ENCODE measurements around the gene GLYR1. TPM values are rescaled to one million over a fixed set of nuclear protein-coding genes. Genes with fewer than 3 reads are reported as not detected.

Gene GLYR1
- total RNA-seq, 4 donors from 2014 or later: 86.0 to 129 (median 97.0) TPM

- no peak for ATAC-seq
- peaks cover 0 to 17% (median 0%) of the 10 kb centered on the region in 3 donors for H3K4me1 ChIP-seq
- H3K9me3 ChIP-seq: no peaks in the 10 kb centered on the region
- H3K36me3 ChIP-seq: peaks cover 0 to 100% of the 10 kb centered on the region in 2 donors
- no peak overlapping the region for H3K27ac ChIP-seq
- WGBS, 2 donors (ENCODE audit: low coverage in 1 of 2): 90 to 96% methylated on average over 4 to 8 of the region's 8 CpGs
- TF ChIP-seq EP300 (IDR thresholded peaks at IDR 0.05) (no peak), CTCF (IDR thresholded peaks at IDR 0.05) (no peak), POLR2AphosphoS5 (IDR thresholded peaks at IDR 0.05) (no peak), POLR2A (IDR thresholded peaks at IDR 0.05) (no peak)
- no peak overlapping the region for H3K4me3 ChIP-seq
- H3K27me3 ChIP-seq: no peaks in the 10 kb centered on the region
These were observed 15.5 kb downstream of the GLYR1 start for GRCh38 chr16:4831616-4832015.

GRCh38 chr16:4830408-4830807 lies 16.7 kb downstream of the GLYR1 start:
- no peaks in the 10 kb centered on the region for H3K27me3 ChIP-seq
- TF ChIP-seq POLR2A (IDR thresholded peaks at IDR 0.05): no peak
- TF ChIP-seq POLR2AphosphoS5 (IDR thresholded peaks at IDR 0.05): no peak
- no peak for TF ChIP-seq CTCF (IDR thresholded peaks at IDR 0.05)
- TF ChIP-seq EP300 (IDR thresholded peaks at IDR 0.05): no peak
- WGBS, 2 donors (ENCODE audit: low coverage in 1 of 2): 83 to 86% methylated on average over 4 to 6 of the region's 7 CpGs
- ATAC-seq: no peak
- H3K27ac ChIP-seq: no peak overlapping the region
- H3K4me1 ChIP-seq: peaks cover 0 to 19% (median 0%) of the 10 kb centered on the region in 3 donors
- H3K4me3 ChIP-seq: no peak overlapping the region
- peaks cover 0 to 100% of the 10 kb centered on the region in 2 donors for H3K36me3 ChIP-seq
- no peaks in the 10 kb centered on the region for H3K9me3 ChIP-seq

GRCh38 chr16:4828567-4829321 lies 18.3 kb downstream of the GLYR1 start:
- Histone ChIP-seq H3K4me1 (peaks cover 0 to 19% (median 0%) of the 10 kb centered on the region in 3 donors), H3K36me3 (peaks cover 0 to 100% of the 10 kb centered on the region in 2 donors), H3K27me3 (no peaks in the 10 kb centered on the region), H3K27ac (no peak overlapping the region), H3K9me3 (no peaks in the 10 kb centered on the region), H3K4me3 (no peak overlapping the region)
- no peak for ATAC-seq
- TF ChIP-seq POLR2A (IDR thresholded peaks at IDR 0.05) (no peak), EP300 (IDR thresholded peaks at IDR 0.05) (no peak), CTCF (IDR thresholded peaks at IDR 0.05) (no peak), POLR2AphosphoS5 (IDR thresholded peaks at IDR 0.05) (no peak)
- WGBS, 2 donors (ENCODE audit: low coverage in 1 of 2): 85 to 88% methylated on average over 10 of the region's 11 CpGs

GRCh38 chr16:4826980-4827379 lies 20.1 kb downstream of the GLYR1 start:
- peaks cover 0 to 100% of the 10 kb centered on the region in 2 donors for H3K36me3 ChIP-seq
- no peaks in the 10 kb centered on the region for H3K27me3 ChIP-seq
- no peak for ATAC-seq
- TF ChIP-seq POLR2AphosphoS5 (IDR thresholded peaks at IDR 0.05) (no peak), EP300 (IDR thresholded peaks at IDR 0.05) (no peak), CTCF (IDR thresholded peaks at IDR 0.05) (no peak), POLR2A (IDR thresholded peaks at IDR 0.05) (no peak)
- 80% methylated on average over 3 to 5 of the region's 10 CpGs for WGBS, 2 donors (ENCODE audit: low coverage in 1 of 2)
- peak overlapping the region in 2 of 4 donors; percentile 32 to 41 for H3K27ac ChIP-seq
- no peaks in the 10 kb centered on the region for H3K9me3 ChIP-seq
- H3K4me3 ChIP-seq: no peak overlapping the region
- peaks cover 0 to 13% (median 0%) of the 10 kb centered on the region in 3 donors for H3K4me1 ChIP-seq

GRCh38 chr16:4826526-4826925 lies 20.6 kb downstream of the GLYR1 start:
- Histone ChIP-seq H3K27ac (peak overlapping the region in 2 of 4 donors; percentile 32 to 41), H3K4me3 (no peak overlapping the region), H3K4me1 (peaks cover 0 to 13% (median 0%) of the 10 kb centered on the region in 3 donors), H3K9me3 (no peaks in the 10 kb centered on the region), H3K27me3 (no peaks in the 10 kb centered on the region), H3K36me3 (peaks cover 0 to 100% of the 10 kb centered on the region in 2 donors)
- no peak for TF ChIP-seq EP300 (IDR thresholded peaks at IDR 0.05)
- TF ChIP-seq POLR2AphosphoS5 (IDR thresholded peaks at IDR 0.05): no peak
- no peak for TF ChIP-seq POLR2A (IDR thresholded peaks at IDR 0.05)
- no peak for TF ChIP-seq CTCF (IDR thresholded peaks at IDR 0.05)
- WGBS, 2 donors (ENCODE audit: low coverage in 1 of 2): 92 to 100% methylated on average over 1 to 2 of the region's 4 CpGs
- no peak for ATAC-seq

Measured in gastroesophageal sphincter (tissue), 4 donors.